GM12864 (cell line): Measurements from ENCODE around the gene TRRAP.
"Not testable (repeated sequence)": the region's sequence is repeated elsewhere in the genome, so short reads cannot be mapped to it uniquely, and the experiment has no call there.

ENCODE experiments used
- DNase-seq: peaks from one replicate; pipeline ENCODE4 v3.0.0-alpha.2; 2011; ENCODE audit warnings: low read depth
- H3K4me3 ChIP-seq: 2 replicates; pipeline ENCODE4 v1.5.1; 2011; ENCODE audit warnings: mild to moderate bottlenecking, low read depth, low read length, control low read depth
- CTCF ChIP-seq: IDR thresholded peaks from 2 replicates; pipeline ENCODE4 v1.5.1; 2011; ENCODE audit warnings: low read depth, mild to moderate bottlenecking, moderate library complexity, low read length, control low read depth, inconsistent platforms; ENCODE audit errors: missing control alignments

Gene TRRAP

GRCh38 chr7:98872328-98872924 is 5.9 kb upstream of the TRRAP start:
- peak; percentile 56 for TF ChIP-seq CTCF
- H3K4me3 ChIP-seq, result no peak overlapping the region
- no peak for DNase-seq

GRCh38 chr7:98873610-98874009 is 4.7 kb upstream of the TRRAP start:
- H3K4me3 ChIP-seq, DNase-seq: not testable (repeated sequence)

GRCh38 chr7:98874942-98875341 is 3.4 kb upstream of the TRRAP start:
- H3K4me3 ChIP-seq, result no peak overlapping the region
- no peak for TF ChIP-seq CTCF
- no peak for DNase-seq

- TF ChIP-seq CTCF, result no peak
- no peak overlapping the region for H3K4me3 ChIP-seq
- no peak for DNase-seq
Observed at GRCh38 chr7:98875501-98875900, 2.8 kb upstream of the TRRAP start.

- TF ChIP-seq CTCF, result no peak
- no peak overlapping the region for H3K4me3 ChIP-seq
- DNase-seq, result no peak
Observed at GRCh38 chr7:98877146-98877545, 1.2 kb upstream of the TRRAP start.

- H3K4me3 ChIP-seq, result peak overlapping the region; percentile 95
- no peak for DNase-seq
- no peak for TF ChIP-seq CTCF
Observed at GRCh38 chr7:98877692-98878364, 504 bp upstream of the TRRAP start.

GRCh38 chr7:98879198-98879978 is 1.1 kb downstream of the TRRAP start:
- TF ChIP-seq CTCF, result peak; percentile 69
- DNase-seq, result peak; percentile 74

More at GRCh38 chr7:98879198-98879978, 1.1 kb downstream of the TRRAP start:
- H3K4me3 ChIP-seq, result peak overlapping the region; percentile 95
